Measurements from ENCODE around the gene MARCHF3. TPM values are rescaled to one million over a fixed set of nuclear protein-coding genes. Genes with fewer than 3 reads are reported as not detected.

MARCHF3 gene
- total and polyA plus RNA-seq, 10 of the 15 experiments (the other 5 are each of a cell fraction or from before 2014, with no cell fraction given), result 3.6 to 24.1 (median 11.3) TPM

DNA sequence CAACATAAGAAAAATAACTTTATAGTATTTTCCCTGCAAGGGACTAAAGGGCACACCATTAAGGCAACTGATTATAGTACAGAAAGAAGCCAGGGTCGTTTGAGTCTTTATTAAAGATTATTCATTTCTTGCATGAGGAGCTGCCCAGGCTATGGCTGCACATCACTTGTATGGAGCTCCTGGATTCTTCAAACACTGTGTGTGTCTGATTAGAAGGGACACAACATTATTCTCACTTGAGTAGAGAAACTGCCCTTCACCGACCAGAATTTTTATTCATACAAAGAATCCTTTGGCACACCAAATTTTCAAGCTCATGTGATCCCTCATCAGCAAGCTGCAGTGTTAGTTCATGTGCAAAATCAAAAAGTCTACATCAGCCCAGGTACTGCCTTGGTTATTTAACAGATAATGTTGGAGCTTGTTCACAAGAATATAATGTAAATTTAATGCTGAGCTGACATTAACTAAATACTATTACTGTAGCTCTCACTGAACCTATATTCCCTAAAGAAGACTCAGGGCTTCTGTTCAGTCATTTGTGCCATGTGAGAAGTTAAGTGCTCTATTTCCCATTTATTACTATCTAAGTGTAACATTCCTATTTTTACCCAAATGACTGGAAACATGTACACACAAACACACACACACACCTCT lies 33.0 kb upstream of the MARCHF3 start (continued):
- TF ChIP-seq, protein P1, sequence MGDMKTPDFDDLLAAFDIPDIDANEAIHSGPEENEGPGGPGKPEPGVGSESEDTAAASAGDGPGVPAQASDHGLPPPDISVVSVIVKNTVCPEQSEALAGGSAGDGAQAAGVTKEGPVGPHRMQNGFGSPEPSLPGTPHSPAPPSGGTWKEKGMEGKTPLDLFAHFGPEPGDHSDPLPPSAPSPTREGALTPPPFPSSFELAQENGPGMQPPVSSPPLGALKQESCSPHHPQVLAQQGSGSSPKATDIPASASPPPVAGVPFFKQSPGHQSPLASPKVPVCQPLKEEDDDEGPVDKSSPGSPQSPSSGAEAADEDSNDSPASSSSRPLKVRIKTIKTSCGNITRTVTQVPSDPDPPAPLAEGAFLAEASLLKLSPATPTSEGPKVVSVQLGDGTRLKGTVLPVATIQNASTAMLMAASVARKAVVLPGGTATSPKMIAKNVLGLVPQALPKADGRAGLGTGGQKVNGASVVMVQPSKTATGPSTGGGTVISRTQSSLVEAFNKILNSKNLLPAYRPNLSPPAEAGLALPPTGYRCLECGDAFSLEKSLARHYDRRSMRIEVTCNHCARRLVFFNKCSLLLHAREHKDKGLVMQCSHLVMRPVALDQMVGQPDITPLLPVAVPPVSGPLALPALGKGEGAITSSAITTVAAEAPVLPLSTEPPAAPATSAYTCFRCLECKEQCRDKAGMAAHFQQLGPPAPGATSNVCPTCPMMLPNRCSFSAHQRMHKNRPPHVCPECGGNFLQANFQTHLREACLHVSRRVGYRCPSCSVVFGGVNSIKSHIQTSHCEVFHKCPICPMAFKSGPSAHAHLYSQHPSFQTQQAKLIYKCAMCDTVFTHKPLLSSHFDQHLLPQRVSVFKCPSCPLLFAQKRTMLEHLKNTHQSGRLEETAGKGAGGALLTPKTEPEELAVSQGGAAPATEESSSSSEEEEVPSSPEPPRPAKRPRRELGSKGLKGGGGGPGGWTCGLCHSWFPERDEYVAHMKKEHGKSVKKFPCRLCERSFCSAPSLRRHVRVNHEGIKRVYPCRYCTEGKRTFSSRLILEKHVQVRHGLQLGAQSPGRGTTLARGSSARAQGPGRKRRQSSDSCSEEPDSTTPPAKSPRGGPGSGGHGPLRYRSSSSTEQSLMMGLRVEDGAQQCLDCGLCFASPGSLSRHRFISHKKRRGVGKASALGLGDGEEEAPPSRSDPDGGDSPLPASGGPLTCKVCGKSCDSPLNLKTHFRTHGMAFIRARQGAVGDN (IDR thresholded peaks at IDR 0.05), result no peak
- no peak for TF ChIP-seq CREB1 (IDR thresholded peaks at IDR 0.05; ENCODE audit: low read depth)
- TF ChIP-seq, protein P2, sequence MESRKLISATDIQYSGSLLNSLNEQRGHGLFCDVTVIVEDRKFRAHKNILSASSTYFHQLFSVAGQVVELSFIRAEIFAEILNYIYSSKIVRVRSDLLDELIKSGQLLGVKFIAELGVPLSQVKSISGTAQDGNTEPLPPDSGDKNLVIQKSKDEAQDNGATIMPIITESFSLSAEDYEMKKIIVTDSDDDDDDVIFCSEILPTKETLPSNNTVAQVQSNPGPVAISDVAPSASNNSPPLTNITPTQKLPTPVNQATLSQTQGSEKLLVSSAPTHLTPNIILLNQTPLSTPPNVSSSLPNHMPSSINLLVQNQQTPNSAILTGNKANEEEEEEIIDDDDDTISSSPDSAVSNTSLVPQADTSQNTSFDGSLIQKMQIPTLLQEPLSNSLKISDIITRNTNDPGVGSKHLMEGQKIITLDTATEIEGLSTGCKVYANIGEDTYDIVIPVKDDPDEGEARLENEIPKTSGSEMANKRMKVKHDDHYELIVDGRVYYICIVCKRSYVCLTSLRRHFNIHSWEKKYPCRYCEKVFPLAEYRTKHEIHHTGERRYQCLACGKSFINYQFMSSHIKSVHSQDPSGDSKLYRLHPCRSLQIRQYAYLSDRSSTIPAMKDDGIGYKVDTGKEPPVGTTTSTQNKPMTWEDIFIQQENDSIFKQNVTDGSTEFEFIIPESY (IDR thresholded peaks at IDR 0.05), result no peak
- TF ChIP-seq, protein P3, sequence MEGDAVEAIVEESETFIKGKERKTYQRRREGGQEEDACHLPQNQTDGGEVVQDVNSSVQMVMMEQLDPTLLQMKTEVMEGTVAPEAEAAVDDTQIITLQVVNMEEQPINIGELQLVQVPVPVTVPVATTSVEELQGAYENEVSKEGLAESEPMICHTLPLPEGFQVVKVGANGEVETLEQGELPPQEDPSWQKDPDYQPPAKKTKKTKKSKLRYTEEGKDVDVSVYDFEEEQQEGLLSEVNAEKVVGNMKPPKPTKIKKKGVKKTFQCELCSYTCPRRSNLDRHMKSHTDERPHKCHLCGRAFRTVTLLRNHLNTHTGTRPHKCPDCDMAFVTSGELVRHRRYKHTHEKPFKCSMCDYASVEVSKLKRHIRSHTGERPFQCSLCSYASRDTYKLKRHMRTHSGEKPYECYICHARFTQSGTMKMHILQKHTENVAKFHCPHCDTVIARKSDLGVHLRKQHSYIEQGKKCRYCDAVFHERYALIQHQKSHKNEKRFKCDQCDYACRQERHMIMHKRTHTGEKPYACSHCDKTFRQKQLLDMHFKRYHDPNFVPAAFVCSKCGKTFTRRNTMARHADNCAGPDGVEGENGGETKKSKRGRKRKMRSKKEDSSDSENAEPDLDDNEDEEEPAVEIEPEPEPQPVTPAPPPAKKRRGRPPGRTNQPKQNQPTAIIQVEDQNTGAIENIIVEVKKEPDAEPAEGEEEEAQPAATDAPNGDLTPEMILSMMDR (IDR thresholded peaks at IDR 0.05 in 2 of 3, conservative IDR thresholded peaks at IDR 0.05 in 1 of 3; ENCODE audit: control insufficient read depth in 2 of 3, extremely low read depth in 1 of 3, insufficient read depth in 1 of 3, low read depth in 3 of 3, low read length in 3 of 3), result no peak
- TF ChIP-seq RAD51 (IDR thresholded peaks at IDR 0.05), result no peak
- no peak for TF ChIP-seq TAF1 (IDR thresholded peaks at IDR 0.05; ENCODE audit: borderline replicate concordance, low read depth, low read length)
- TF ChIP-seq, protein P4, sequence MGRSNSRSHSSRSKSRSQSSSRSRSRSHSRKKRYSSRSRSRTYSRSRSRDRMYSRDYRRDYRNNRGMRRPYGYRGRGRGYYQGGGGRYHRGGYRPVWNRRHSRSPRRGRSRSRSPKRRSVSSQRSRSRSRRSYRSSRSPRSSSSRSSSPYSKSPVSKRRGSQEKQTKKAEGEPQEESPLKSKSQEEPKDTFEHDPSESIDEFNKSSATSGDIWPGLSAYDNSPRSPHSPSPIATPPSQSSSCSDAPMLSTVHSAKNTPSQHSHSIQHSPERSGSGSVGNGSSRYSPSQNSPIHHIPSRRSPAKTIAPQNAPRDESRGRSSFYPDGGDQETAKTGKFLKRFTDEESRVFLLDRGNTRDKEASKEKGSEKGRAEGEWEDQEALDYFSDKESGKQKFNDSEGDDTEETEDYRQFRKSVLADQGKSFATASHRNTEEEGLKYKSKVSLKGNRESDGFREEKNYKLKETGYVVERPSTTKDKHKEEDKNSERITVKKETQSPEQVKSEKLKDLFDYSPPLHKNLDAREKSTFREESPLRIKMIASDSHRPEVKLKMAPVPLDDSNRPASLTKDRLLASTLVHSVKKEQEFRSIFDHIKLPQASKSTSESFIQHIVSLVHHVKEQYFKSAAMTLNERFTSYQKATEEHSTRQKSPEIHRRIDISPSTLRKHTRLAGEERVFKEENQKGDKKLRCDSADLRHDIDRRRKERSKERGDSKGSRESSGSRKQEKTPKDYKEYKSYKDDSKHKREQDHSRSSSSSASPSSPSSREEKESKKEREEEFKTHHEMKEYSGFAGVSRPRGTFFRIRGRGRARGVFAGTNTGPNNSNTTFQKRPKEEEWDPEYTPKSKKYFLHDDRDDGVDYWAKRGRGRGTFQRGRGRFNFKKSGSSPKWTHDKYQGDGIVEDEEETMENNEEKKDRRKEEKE (IDR thresholded peaks at IDR 0.05), result no peak
- TF ChIP-seq BCL11A (IDR thresholded peaks at IDR 0.05; ENCODE audit: low read depth, low read length), result no peak
- no peak for TF ChIP-seq SRF (IDR thresholded peaks at IDR 0.05; ENCODE audit: low read depth in 2 of 2, low read length in 2 of 2)
- TF ChIP-seq EED (IDR thresholded peaks at IDR 0.05; ENCODE audit: low read depth), result no peak
- TF ChIP-seq, protein P5, sequence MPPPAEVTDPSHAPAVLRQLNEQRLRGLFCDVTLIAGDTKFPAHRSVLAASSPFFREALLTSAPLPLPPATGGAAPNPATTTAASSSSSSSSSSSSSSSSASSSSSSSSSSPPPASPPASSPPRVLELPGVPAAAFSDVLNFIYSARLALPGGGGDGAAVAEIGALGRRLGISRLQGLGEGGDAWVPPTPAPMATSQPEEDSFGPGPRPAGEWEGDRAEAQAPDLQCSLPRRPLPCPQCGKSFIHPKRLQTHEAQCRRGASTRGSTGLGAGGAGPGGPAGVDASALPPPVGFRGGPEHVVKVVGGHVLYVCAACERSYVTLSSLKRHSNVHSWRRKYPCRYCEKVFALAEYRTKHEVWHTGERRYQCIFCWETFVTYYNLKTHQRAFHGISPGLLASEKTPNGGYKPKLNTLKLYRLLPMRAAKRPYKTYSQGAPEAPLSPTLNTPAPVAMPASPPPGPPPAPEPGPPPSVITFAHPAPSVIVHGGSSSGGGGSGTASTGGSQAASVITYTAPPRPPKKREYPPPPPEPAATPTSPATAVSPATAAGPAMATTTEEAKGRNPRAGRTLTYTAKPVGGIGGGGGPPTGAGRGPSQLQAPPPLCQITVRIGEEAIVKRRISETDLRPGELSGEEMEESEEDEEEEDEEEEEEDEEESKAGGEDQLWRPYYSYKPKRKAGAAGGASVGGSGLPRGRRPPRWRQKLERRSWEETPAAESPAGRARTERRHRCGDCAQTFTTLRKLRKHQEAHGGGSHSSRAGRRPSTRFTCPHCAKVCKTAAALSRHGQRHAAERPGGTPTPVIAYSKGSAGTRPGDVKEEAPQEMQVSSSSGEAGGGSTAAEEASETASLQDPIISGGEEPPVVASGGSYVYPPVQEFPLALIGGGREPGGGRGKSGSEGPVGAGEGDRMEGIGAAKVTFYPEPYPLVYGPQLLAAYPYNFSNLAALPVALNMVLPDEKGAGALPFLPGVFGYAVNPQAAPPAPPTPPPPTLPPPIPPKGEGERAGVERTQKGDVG (CRISPR knock-in tag; IDR thresholded peaks at IDR 0.05), result no peak
- TF ChIP-seq, protein P6, sequence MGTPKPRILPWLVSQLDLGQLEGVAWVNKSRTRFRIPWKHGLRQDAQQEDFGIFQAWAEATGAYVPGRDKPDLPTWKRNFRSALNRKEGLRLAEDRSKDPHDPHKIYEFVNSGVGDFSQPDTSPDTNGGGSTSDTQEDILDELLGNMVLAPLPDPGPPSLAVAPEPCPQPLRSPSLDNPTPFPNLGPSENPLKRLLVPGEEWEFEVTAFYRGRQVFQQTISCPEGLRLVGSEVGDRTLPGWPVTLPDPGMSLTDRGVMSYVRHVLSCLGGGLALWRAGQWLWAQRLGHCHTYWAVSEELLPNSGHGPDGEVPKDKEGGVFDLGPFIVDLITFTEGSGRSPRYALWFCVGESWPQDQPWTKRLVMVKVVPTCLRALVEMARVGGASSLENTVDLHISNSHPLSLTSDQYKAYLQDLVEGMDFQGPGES (IDR thresholded peaks at IDR 0.05), result no peak
- TF ChIP-seq TARDBP (IDR thresholded peaks at IDR 0.05; ENCODE audit: borderline replicate concordance), result no peak

All from GM12878 (cell line).